ENCODE results near the gene COA6. TPM values are rescaled to one million over a fixed set of nuclear protein-coding genes. Genes with fewer than 3 reads are reported as not detected.

The COA6 gene, protein sequence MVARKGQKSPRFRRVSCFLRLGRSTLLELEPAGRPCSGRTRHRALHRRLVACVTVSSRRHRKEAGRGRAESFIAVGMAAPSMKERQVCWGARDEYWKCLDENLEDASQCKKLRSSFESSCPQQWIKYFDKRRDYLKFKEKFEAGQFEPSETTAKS
- 36.9 TPM for polyA plus RNA-seq (2013, experiment 1 of 2)
- 42.3 TPM for polyA plus RNA-seq (2013, experiment 2 of 2)

GRCh38 chr1:234373064-234373958 lies at the start of gene COA6:
COA6 (plus strand) TSS chr1:234373456; CDS start chr1:234373467, 11 bp downstream.
- peak within 1 kb of the TSS; percentile 73 for H3K4me3 ChIP-seq (ENCODE audit: extremely low read depth, insufficient read depth, low read length, poor library complexity, severe bottlenecking)
- peak within 1 kb of the TSS; percentile 92 for H3K27ac ChIP-seq (ENCODE audit: low read depth, low read length, severe bottlenecking)
- 0% methylated on average over 34 to 56 of the region's 62 CpGs for WGBS, 2 experiments (ENCODE audit: insufficient coverage in 2 of 2)
- H3K9me3 ChIP-seq (ENCODE audit: control insufficient read depth, low read length), result no peaks in the 10 kb centered on the region
- H3K36me3 ChIP-seq (ENCODE audit: control insufficient read depth, insufficient read depth, low read length), result peaks cover 30% of the 10 kb centered on the region
- no peaks in the 10 kb centered on the region for H3K4me1 ChIP-seq (ENCODE audit: control insufficient read depth, insufficient read depth, low read length, poor library complexity, severe bottlenecking)

- Histone ChIP-seq H3K36me3 (ENCODE audit: control insufficient read depth, insufficient read depth, low read length) (no peaks in the 10 kb centered on the region), H3K4me3 (ENCODE audit: extremely low read depth, insufficient read depth, low read length, poor library complexity, severe bottlenecking) (no peak overlapping the region), H3K4me1 (ENCODE audit: control insufficient read depth, insufficient read depth, low read length, poor library complexity, severe bottlenecking) (no peaks in the 10 kb centered on the region), H3K9me3 (ENCODE audit: control insufficient read depth, low read length) (no peaks in the 10 kb centered on the region), H3K27ac (ENCODE audit: low read depth, low read length, severe bottlenecking) (no peak overlapping the region)
- 87% methylated on average over 3 to 6 of the region's 6 CpGs for WGBS, 2 experiments (ENCODE audit: insufficient coverage in 2 of 2)
These were observed 48.4 kb upstream of the COA6 start for GRCh38 chr1:234324821-234325220.

DNA sequence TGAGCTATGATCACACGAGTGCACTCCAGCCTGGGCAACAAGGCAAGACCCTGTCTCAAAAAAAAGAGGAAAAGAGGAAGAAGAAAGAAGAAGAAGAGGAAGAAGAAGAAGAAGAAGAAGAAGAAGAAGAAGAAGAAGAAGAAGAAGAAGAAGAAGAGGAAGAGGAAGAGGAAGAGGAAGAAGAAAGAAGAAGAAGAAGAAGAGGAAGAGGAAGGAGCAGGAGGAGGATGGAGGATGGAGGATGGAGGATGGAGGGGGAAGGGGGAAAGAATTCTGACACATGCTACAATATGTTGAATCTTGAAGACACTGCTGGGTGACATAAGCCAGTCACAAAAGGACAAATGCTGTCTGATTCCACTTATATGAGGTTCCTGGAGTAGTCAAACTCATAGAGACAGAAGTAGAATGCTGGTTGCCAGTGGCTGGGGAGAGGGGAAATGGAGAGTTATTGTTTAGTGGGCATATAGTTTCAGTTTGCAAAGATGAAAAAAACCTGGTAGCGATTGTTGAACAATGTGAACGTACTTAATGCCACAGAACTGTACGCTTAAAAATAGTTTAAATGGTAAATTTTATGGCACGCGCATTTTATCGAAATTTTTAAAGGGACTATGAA lies 47.3 kb upstream of the COA6 start:
- WGBS, 2 experiments (ENCODE audit: insufficient coverage in 2 of 2), result 95 to 96% methylated on average over 6 to 7 of the region's 7 CpGs
- Histone ChIP-seq H3K9me3 (ENCODE audit: control insufficient read depth, low read length) (no peaks in the 10 kb centered on the region), H3K36me3 (ENCODE audit: control insufficient read depth, insufficient read depth, low read length) (no peaks in the 10 kb centered on the region), H3K27ac (ENCODE audit: low read depth, low read length, severe bottlenecking) (no peak overlapping the region), H3K4me3 (ENCODE audit: extremely low read depth, insufficient read depth, low read length, poor library complexity, severe bottlenecking) (no peak overlapping the region), H3K4me1 (ENCODE audit: control insufficient read depth, insufficient read depth, low read length, poor library complexity, severe bottlenecking) (no peaks in the 10 kb centered on the region)

DNA sequence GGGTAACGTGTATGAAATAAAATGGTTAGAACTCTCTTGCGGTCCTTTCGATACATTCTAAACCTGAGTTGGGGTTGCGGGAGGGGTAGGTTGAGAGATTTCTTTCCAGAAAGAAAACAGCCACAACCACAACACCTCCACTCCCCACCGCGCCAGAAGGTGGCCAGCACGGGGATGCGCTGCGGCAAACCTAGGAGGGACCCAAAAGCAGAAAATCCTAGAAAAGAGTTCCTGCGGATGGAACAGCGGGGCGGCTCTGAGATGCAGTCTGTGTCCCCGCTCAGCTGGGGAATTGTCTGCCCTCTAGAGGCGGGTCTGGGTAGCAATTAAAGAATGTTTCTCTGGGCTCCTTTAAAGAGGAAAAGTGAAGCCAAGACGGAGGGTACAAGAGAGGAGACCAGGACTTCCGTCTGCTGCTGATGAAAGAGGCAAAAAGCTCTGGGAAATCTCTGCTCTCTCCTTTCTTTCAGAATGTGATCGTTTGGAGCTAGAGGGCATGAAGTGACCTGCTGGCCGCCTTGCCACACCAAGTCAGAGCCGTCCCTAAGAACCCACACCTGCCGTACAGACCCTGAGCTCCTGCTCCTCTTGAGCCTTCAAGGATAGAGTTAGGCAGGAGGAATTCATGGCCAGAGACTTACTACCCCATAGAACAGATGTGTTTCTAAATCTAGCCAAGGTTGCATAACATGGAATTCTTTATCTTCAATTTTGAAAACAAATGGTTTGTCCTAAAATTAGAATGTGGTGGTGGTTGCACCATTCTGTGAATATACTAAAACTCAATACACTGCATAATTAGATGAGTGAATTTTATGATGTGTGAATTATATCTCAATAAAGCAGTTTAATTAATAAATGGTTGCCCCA lies 46.5 kb upstream of the COA6 start:
- H3K36me3 ChIP-seq (ENCODE audit: control insufficient read depth, insufficient read depth, low read length), result no peaks in the 10 kb centered on the region
- H3K4me1 ChIP-seq (ENCODE audit: control insufficient read depth, insufficient read depth, low read length, poor library complexity, severe bottlenecking), result no peaks in the 10 kb centered on the region
- 30 to 36% methylated on average over 10 to 12 of the region's 20 CpGs for WGBS, 2 experiments (ENCODE audit: insufficient coverage in 2 of 2)
- H3K27ac ChIP-seq (ENCODE audit: low read depth, low read length, severe bottlenecking), result no peak overlapping the region
- no peaks in the 10 kb centered on the region for H3K9me3 ChIP-seq (ENCODE audit: control insufficient read depth, low read length)
- H3K4me3 ChIP-seq (ENCODE audit: extremely low read depth, insufficient read depth, low read length, poor library complexity, severe bottlenecking), result no peak overlapping the region

DNA sequence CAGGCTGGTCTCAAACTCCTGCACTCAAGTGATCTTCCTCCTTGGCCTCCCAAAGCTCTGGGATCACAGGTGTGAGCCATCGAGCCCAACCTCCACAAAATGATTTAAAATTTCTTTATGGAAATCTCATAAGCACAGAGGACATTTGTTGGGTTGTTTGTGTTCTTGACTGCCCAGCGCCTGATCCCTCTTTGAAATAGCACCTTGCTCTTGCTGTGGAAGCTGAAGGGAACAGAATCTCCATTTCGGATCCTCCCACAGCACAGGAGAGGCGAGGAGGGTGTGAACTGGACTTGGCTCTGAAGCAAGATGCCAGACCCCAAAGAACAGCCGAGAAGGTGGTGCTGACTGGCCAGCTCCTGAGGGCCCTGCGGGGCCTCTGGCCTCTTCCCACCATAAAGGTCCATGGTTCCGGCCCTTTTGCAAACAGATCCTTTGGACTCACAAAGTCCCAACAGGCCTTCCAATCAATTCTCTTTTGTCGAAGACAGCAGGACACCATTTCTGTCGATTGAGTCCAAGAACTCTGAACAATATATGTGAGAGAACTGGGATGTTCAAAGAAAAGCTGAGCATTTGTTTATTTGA lies 45.6 kb upstream of the COA6 start:
- Histone ChIP-seq H3K4me3 (ENCODE audit: extremely low read depth, insufficient read depth, low read length, poor library complexity, severe bottlenecking) (no peak overlapping the region), H3K4me1 (ENCODE audit: control insufficient read depth, insufficient read depth, low read length, poor library complexity, severe bottlenecking) (no peaks in the 10 kb centered on the region), H3K9me3 (ENCODE audit: control insufficient read depth, low read length) (no peaks in the 10 kb centered on the region), H3K27ac (ENCODE audit: low read depth, low read length, severe bottlenecking) (no peak overlapping the region), H3K36me3 (ENCODE audit: control insufficient read depth, insufficient read depth, low read length) (no peaks in the 10 kb centered on the region)
- 88 to 90% methylated on average over 7 of the region's 9 CpGs for WGBS, 2 experiments (ENCODE audit: insufficient coverage in 2 of 2)

GRCh38 chr1:234330843-234331215 lies 42.4 kb upstream of the COA6 start:
- H3K36me3 ChIP-seq (ENCODE audit: control insufficient read depth, insufficient read depth, low read length), result no peaks in the 10 kb centered on the region
- no peak overlapping the region for H3K27ac ChIP-seq (ENCODE audit: low read depth, low read length, severe bottlenecking)
- H3K9me3 ChIP-seq (ENCODE audit: control insufficient read depth, low read length), result no peaks in the 10 kb centered on the region
- no peaks in the 10 kb centered on the region for H3K4me1 ChIP-seq (ENCODE audit: control insufficient read depth, insufficient read depth, low read length, poor library complexity, severe bottlenecking)
- 81 to 87% methylated on average over 3 to 4 of the region's 4 CpGs for WGBS, 2 experiments (ENCODE audit: insufficient coverage in 2 of 2)
- H3K4me3 ChIP-seq (ENCODE audit: extremely low read depth, insufficient read depth, low read length, poor library complexity, severe bottlenecking), result no peak overlapping the region

DNA sequence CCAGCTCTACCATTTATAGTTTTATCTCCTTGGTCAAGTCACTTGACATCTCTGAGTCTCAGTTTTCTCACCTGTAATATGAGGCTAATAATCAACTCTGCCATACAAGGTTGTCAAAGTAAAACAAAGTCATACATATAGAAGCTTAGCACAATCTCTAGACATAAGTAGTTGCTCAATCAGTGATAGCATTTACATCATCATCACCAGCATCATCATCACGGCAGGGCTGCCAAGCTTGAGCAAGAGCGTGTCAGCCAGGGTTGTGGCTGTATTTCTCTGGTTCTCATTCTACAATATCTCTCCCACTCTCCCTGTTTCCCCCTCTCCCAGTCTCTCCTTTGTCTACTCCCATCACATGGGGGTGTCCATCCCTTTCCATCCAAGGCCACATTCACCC lies 41.7 kb upstream of the COA6 start:
- no peak overlapping the region for H3K27ac ChIP-seq (ENCODE audit: low read depth, low read length, severe bottlenecking)
- no peaks in the 10 kb centered on the region for H3K4me1 ChIP-seq (ENCODE audit: control insufficient read depth, insufficient read depth, low read length, poor library complexity, severe bottlenecking)
- 89 to 93% methylated on average over 2 of the region's 2 CpGs for WGBS, 2 experiments (ENCODE audit: insufficient coverage in 2 of 2)

GRCh38 chr1:234336359-234336758 lies 36.9 kb upstream of the COA6 start:
- Histone ChIP-seq H3K27ac (ENCODE audit: low read depth, low read length, severe bottlenecking) (no peak overlapping the region), H3K9me3 (ENCODE audit: control insufficient read depth, low read length) (peaks cover 15% of the 10 kb centered on the region), H3K4me3 (ENCODE audit: extremely low read depth, insufficient read depth, low read length, poor library complexity, severe bottlenecking) (no peak overlapping the region), H3K36me3 (ENCODE audit: control insufficient read depth, insufficient read depth, low read length) (no peaks in the 10 kb centered on the region), H3K4me1 (ENCODE audit: control insufficient read depth, insufficient read depth, low read length, poor library complexity, severe bottlenecking) (no peaks in the 10 kb centered on the region)
- WGBS, 2 experiments (ENCODE audit: insufficient coverage in 2 of 2), result 83% methylated on average over 1 of the region's 2 CpGs; no CpG with 5 or more reads in 1 of the 2 experiments

More for the DNA sequence above, 41.7 kb upstream of the COA6 start:
- Histone ChIP-seq H3K4me3 (ENCODE audit: extremely low read depth, insufficient read depth, low read length, poor library complexity, severe bottlenecking) (no peak overlapping the region), H3K9me3 (ENCODE audit: control insufficient read depth, low read length) (no peaks in the 10 kb centered on the region), H3K36me3 (ENCODE audit: control insufficient read depth, insufficient read depth, low read length) (no peaks in the 10 kb centered on the region)

GRCh38 chr1:234337233-234337632 lies 36.0 kb upstream of the COA6 start:
- Histone ChIP-seq H3K4me1 (ENCODE audit: control insufficient read depth, insufficient read depth, low read length, poor library complexity, severe bottlenecking) (no peaks in the 10 kb centered on the region), H3K9me3 (ENCODE audit: control insufficient read depth, low read length) (peaks cover 15% of the 10 kb centered on the region), H3K27ac (ENCODE audit: low read depth, low read length, severe bottlenecking) (no peak overlapping the region), H3K4me3 (ENCODE audit: extremely low read depth, insufficient read depth, low read length, poor library complexity, severe bottlenecking) (no peak overlapping the region), H3K36me3 (ENCODE audit: control insufficient read depth, insufficient read depth, low read length) (no peaks in the 10 kb centered on the region)
- WGBS, 2 experiments (ENCODE audit: insufficient coverage in 2 of 2), result no CpG with 5 or more reads among the region's 1 CpG

GRCh38 chr1:234340528-234340927 lies 32.7 kb upstream of the COA6 start:
- WGBS, 2 experiments (ENCODE audit: insufficient coverage in 2 of 2), result no CpG with 5 or more reads among the region's 2 CpGs
- Histone ChIP-seq H3K27ac (ENCODE audit: low read depth, low read length, severe bottlenecking) (no peak overlapping the region), H3K4me3 (ENCODE audit: extremely low read depth, insufficient read depth, low read length, poor library complexity, severe bottlenecking) (no peak overlapping the region), H3K36me3 (ENCODE audit: control insufficient read depth, insufficient read depth, low read length) (no peaks in the 10 kb centered on the region), H3K9me3 (ENCODE audit: control insufficient read depth, low read length) (peaks cover 15% of the 10 kb centered on the region), H3K4me1 (ENCODE audit: control insufficient read depth, insufficient read depth, low read length, poor library complexity, severe bottlenecking) (no peaks in the 10 kb centered on the region)
